Upper lobe of left lung (tissue), 6 donors: ENCODE results near the gene CENPI. TPM values are rescaled to one million over a fixed set of nuclear protein-coding genes. Genes with fewer than 3 reads are reported as not detected.

ENCODE experiments used
- ATAC-seq, 2 donors: fragments of 200-7000 bp; cut with Tn5 transposase; one replicate each; pipeline ENCODE4 v1.9.1; 2022; ENCODE audit warnings: mild to moderate bottlenecking in 2 of 2, moderate library complexity in 2 of 2; ENCODE audit not compliant: low FRiP score in 2 of 2
- DNase-seq, 2 donors: peaks; one replicate each; pipeline ENCODE4 v3.0.0-alpha.2; 2019 to 2020
- H3K27ac ChIP-seq, 4 donors: fragments of 200-600 bp; sonication (generic); one replicate each; pipeline ENCODE4 v1.5.1; 2016 to 2019
- H3K27me3 ChIP-seq, 4 donors: fragments of 200-600 bp; sonication (generic); one replicate each; pipeline ENCODE4 v1.5.1; 2017 to 2019
- H3K36me3 ChIP-seq, 4 donors: fragments of 200-600 bp; sonication (generic); one replicate each; pipeline ENCODE4 v1.5.1; 2016 to 2019
- H3K4me1 ChIP-seq, 4 donors: fragments of 200-600 bp; sonication (generic); one replicate each; pipeline ENCODE4 v1.5.1; 2018 to 2019
- H3K4me3 ChIP-seq, 4 donors: fragments of 200-600 bp; sonication (generic); one replicate each; pipeline ENCODE4 v1.5.1; 2017 to 2019; ENCODE audit warnings: mild to moderate bottlenecking in 2 of 4, moderate library complexity in 1 of 4
- H3K9me3 ChIP-seq, 4 donors: fragments of 200-600 bp; sonication (generic); one replicate each; pipeline ENCODE4 v1.5.1; 2018 to 2019
- CTCF ChIP-seq, 6 experiments: fragments of 450-650 bp in 4 of 6; fragments of 200-600 bp in 2 of 6; sonication (generic) in 2 of 6; IDR thresholded peaks; one replicate each; pipeline ENCODE4 v1.5.1; 2016 to 2019; ENCODE audit warnings: antibody characterized with exemption in 6 of 6
- EP300 ChIP-seq, 4 donors: sonication (generic); formaldehyde crosslinking; IDR thresholded peaks; one replicate each; pipeline ENCODE4 v1.5.1; 2017; ENCODE audit warnings: antibody characterized with exemption in 4 of 4, control low read depth in 2 of 4
- POLR2A ChIP-seq, 4 donors: fragments of 450-650 bp; IDR thresholded peaks; one replicate each; pipeline ENCODE4 v1.5.1; 2016 to 2017; ENCODE audit warnings: antibody characterized with exemption in 4 of 4, mild to moderate bottlenecking in 2 of 4
- POLR2AphosphoS5 ChIP-seq, 2 donors: sonication (generic); formaldehyde crosslinking; IDR thresholded peaks; one replicate each; pipeline ENCODE4 v1.5.1; 2017; ENCODE audit warnings: antibody characterized with exemption in 2 of 2
- WGBS, 2 donors: methylation state at CpG; one replicate each; pipeline ENCODE4 v1.1.5; 2017 to 2018; 5-methylcytosine and 5-hydroxymethylcytosine counted together
- total RNA-seq, 6 donors: library from RNA; depleted of rRNA in 4 of 6; stranded (reverse); fragments of >200 nt in 4 of 6; gene quantifications; one replicate each; pipeline versions ENCODE4 v1.1.0 to v1.2.1, GENCODE V29; 2016 to 2021
- donor health status: DM: no; HTN: no; CAD: no; lungs with moderate emphysema.
- donor health status: DM: no; HTN: yes; CAD: no; lungs with severe emphysema.

CENPI gene
- total RNA-seq, 6 donors from 2014 or later = 0.67 to 4.2 (median 0.98) TPM

- DNase-seq (no peak), ATAC-seq (no peak)
- H3K9me3 ChIP-seq = no peaks in the 10 kb centered on the region
- H3K4me3 ChIP-seq = no peak overlapping the region
- TF ChIP-seq EP300 (IDR thresholded peaks at IDR 0.05) = no peak
- TF ChIP-seq POLR2AphosphoS5 (IDR thresholded peaks at IDR 0.05) = no peak
- TF ChIP-seq POLR2A (IDR thresholded peaks at IDR 0.05) = no peak
- TF ChIP-seq CTCF (IDR thresholded peaks at IDR 0.05) = no peak
- H3K4me1 ChIP-seq = no peaks in the 10 kb centered on the region
- no peaks in the 10 kb centered on the region for H3K27me3 ChIP-seq
- H3K36me3 ChIP-seq = no peaks in the 10 kb centered on the region
- WGBS, 2 donors = 76 to 87% methylated on average over 2 of the region's 2 CpGs
- H3K27ac ChIP-seq = no peak overlapping the region
Measured at GRCh38 chrX:101136235-101136634, 38.2 kb downstream of the CENPI start.

Other genes starting within 250 kb of the CENPI start
- gene NOX1, start 223.8 kb upstream of the CENPI start, total RNA-seq = not detected
- 10 to 100 TPM in 3 of 6 donors, 1 to 10 TPM in 3; 4.4 to 25.5 (median 10.1) TPM for gene XKRX, start 169.3 kb upstream of the CENPI start, total RNA-seq
- not detected for gene ARL13A, start 128.5 kb upstream of the CENPI start, total RNA-seq
- gene TRMT2B, start 46.1 kb upstream of the CENPI start, total RNA-seq = 10 to 100 TPM; 11.4 to 32.5 (median 19.9) TPM
- 1 to 10 TPM in 2 of 6 donors, under 1 TPM in 2, not detected in 2; 0.46 to 1.3 (median 1.0) TPM for gene TMEM35A, start 19.3 kb upstream of the CENPI start, total RNA-seq
- under 1 TPM in 1 of 6 donors, not detected in 5; 0.07 TPM for gene DRP2, start 121.6 kb downstream of the CENPI start, total RNA-seq
- gene TAF7L, start 193.1 kb downstream of the CENPI start, total RNA-seq = not detected